Gastroesophageal sphincter (tissue), 4 donors: ENCODE measurements around the gene TDRKH. TPM values are rescaled to one million over a fixed set of nuclear protein-coding genes. Genes with fewer than 3 reads are reported as not detected.
"Not testable (repeated sequence)": the region's sequence is repeated elsewhere in the genome, so short reads cannot be mapped to it uniquely, and the experiment has no call there.

Experiments
- ATAC-seq: fragments of 150-250 bp; one replicate; pipeline ENCODE4 v1.9.1; 2016; ENCODE audit warnings: mild to moderate bottlenecking, moderate library complexity
- H3K27ac ChIP-seq, 4 donors: fragments of 200-600 bp; sonication (generic) in 3 of 4; 1 replicate in 3 of 4; 2 replicates in 1 of 4; pipeline ENCODE4 v1.5.1; 2016 to 2019
- H3K27me3 ChIP-seq: fragments of 200-600 bp; sonication (generic); one replicate; pipeline ENCODE4 v1.5.1; 2019
- H3K36me3 ChIP-seq, 2 donors: fragments of 200-600 bp; sonication (generic); one replicate each; pipeline ENCODE4 v1.5.1; 2019; ENCODE audit warnings: control low read depth in 1 of 2
- H3K4me1 ChIP-seq, 3 donors: fragments of 200-600 bp; sonication (generic); 1 replicate in 2 of 3; 2 replicates in 1 of 3; pipeline ENCODE4 v1.5.1; 2016 to 2019; ENCODE audit warnings: control low read depth in 2 of 3
- H3K4me3 ChIP-seq, 2 donors: fragments of 200-600 bp; sonication (generic); one replicate each; pipeline ENCODE4 v1.5.1; 2019; ENCODE audit warnings: mild to moderate bottlenecking in 1 of 2, moderate library complexity in 1 of 2
- H3K9me3 ChIP-seq, 3 donors: fragments of 200-600 bp; sonication (generic); one replicate each; pipeline ENCODE4 v1.5.1; 2017 to 2019; ENCODE audit warnings: control low read depth in 2 of 3
- EP300 ChIP-seq: sonication (generic); formaldehyde crosslinking; IDR thresholded peaks from one replicate; pipeline ENCODE4 v1.6.1; 2017; ENCODE audit warnings: antibody characterized with exemption, mild to moderate bottlenecking
- POLR2A ChIP-seq, 2 donors: fragments of 450-650 bp; IDR thresholded peaks; one replicate each; pipeline ENCODE4 v1.6.1; 2017; ENCODE audit warnings: antibody characterized with exemption in 2 of 2, mild to moderate bottlenecking in 2 of 2, moderate library complexity in 1 of 2
- POLR2AphosphoS5 ChIP-seq: sonication (generic); formaldehyde crosslinking; IDR thresholded peaks from one replicate; pipeline ENCODE4 v1.6.1; 2017; ENCODE audit warnings: antibody characterized with exemption
- WGBS, 2 donors: methylation state at CpG; one replicate each; pipeline ENCODE4 v1.1.5; 2018; ENCODE audit warnings: low coverage in 1 of 2; 5-methylcytosine and 5-hydroxymethylcytosine counted together
- total RNA-seq, 4 donors: library from RNA; depleted of rRNA; stranded (reverse); fragments of >200 nt; gene quantifications; one replicate each; pipeline ENCODE4 v1.1.0, GENCODE V29; 2016
- TF ChIP-seq, protein P1 (sequence below), 4 experiments: fragments of 200-600 bp in 2 of 4; fragments of 450-650 bp in 2 of 4; sonication (generic) in 1 of 4; IDR thresholded peaks; one replicate each; pipeline ENCODE4 v1.5.1; 2017 to 2019; ENCODE audit warnings: antibody characterized with exemption in 4 of 4, mild to moderate bottlenecking in 2 of 4, moderate library complexity in 2 of 4

The TDRKH gene
- total RNA-seq, 4 donors from 2014 or later, result 4.4 to 10.6 (median 7.9) TPM

- peaks cover 40% of the 10 kb centered on the region for H3K27me3 ChIP-seq
- no peak overlapping the region for H3K4me3 ChIP-seq
- H3K36me3 ChIP-seq, result no peaks in the 10 kb centered on the region
- 73 to 95% methylated on average over 1 to 4 of the region's 5 CpGs for WGBS, 2 donors
- no peak overlapping the region for H3K27ac ChIP-seq
- TF ChIP-seq, protein P1, sequence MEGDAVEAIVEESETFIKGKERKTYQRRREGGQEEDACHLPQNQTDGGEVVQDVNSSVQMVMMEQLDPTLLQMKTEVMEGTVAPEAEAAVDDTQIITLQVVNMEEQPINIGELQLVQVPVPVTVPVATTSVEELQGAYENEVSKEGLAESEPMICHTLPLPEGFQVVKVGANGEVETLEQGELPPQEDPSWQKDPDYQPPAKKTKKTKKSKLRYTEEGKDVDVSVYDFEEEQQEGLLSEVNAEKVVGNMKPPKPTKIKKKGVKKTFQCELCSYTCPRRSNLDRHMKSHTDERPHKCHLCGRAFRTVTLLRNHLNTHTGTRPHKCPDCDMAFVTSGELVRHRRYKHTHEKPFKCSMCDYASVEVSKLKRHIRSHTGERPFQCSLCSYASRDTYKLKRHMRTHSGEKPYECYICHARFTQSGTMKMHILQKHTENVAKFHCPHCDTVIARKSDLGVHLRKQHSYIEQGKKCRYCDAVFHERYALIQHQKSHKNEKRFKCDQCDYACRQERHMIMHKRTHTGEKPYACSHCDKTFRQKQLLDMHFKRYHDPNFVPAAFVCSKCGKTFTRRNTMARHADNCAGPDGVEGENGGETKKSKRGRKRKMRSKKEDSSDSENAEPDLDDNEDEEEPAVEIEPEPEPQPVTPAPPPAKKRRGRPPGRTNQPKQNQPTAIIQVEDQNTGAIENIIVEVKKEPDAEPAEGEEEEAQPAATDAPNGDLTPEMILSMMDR (IDR thresholded peaks at IDR 0.05), result no peak
- TF ChIP-seq EP300, result no peak
- TF ChIP-seq POLR2A (IDR thresholded peaks at IDR 0.05), result no peak
- no peak for TF ChIP-seq POLR2AphosphoS5
- no peaks in the 10 kb centered on the region for H3K4me1 ChIP-seq
- H3K9me3 ChIP-seq, result no peaks in the 10 kb centered on the region
- ATAC-seq, result no peak
Measured at GRCh38 chr1:151798571-151798970, 8.3 kb upstream of the TDRKH start.

DNA sequence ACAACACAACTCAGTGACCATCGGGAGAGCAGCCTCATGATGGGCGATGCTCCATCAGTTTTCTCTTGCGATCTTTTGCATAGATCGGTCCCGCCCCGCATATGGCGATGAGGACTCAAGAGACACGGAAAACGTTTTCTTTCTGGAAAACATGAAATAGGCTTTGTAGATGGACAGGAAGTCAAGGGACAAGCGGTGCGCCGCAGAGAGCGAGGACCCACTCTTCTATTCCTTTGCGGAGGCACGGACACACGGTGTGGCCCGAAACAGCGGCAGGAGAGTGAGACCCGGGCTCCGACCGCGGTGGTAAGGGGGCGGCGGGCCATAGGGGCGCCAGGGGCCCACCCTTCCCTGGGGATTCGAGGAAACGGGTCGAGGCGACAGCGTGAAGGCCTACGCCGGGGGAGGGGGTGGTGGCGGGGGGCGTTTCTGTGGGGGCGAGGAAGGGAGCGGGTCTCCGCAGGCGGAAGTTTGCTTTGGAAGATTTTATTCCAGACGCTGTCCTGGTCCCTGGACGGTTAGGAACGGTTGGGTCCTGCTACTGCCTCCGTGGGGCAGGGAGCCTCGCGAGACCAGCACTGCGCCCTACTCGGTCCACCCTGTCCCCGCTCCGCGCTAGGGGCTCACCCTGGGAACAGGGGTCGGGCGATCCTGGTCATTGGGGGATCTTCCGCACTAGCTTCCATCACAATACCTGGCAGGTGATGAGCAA is 796 bp upstream of the TDRKH start:
- no peak for ATAC-seq
- WGBS, 2 donors, result 0 to 1% methylated on average over 13 of the region's 52 CpGs
- TF ChIP-seq POLR2AphosphoS5 (no peak), POLR2A (IDR thresholded peaks at IDR 0.05) (no peak), EP300 (no peak)
- TF ChIP-seq, protein P1 (IDR thresholded peaks at IDR 0.05), result no peak
- Histone ChIP-seq H3K27ac (peak overlapping the region in 3 of 4 donors; percentile 75 to 82 (median 75)), H3K36me3 (no peaks in the 10 kb centered on the region), H3K4me1 (peaks cover 0 to 22% (median 0%) of the 10 kb centered on the region in 3 donors), H3K4me3 (peak overlapping the region; percentile 65 to 80), H3K9me3 (no peaks in the 10 kb centered on the region), H3K27me3 (no peaks in the 10 kb centered on the region)

- 82 to 85% methylated on average over 2 to 3 of the region's 3 CpGs for WGBS, 2 donors
- Histone ChIP-seq H3K36me3 (peaks cover 0 to 1% of the 10 kb centered on the region in 2 donors), H3K9me3 (no peaks in the 10 kb centered on the region), H3K4me3 (no peak overlapping the region), H3K4me1 (peaks cover 0 to 22% (median 0%) of the 10 kb centered on the region in 3 donors), H3K27ac (no peak overlapping the region), H3K27me3 (no peaks in the 10 kb centered on the region)
- no peak for TF ChIP-seq POLR2A (IDR thresholded peaks at IDR 0.05)
- no peak for TF ChIP-seq POLR2AphosphoS5
- TF ChIP-seq EP300, result no peak
- TF ChIP-seq, protein P1 (IDR thresholded peaks at IDR 0.05), result no peak
- ATAC-seq, result no peak
Measured at GRCh38 chr1:151787689-151788088, 2.6 kb downstream of the TDRKH start.

GRCh38 chr1:151783796-151784195 is 6.5 kb downstream of the TDRKH start:
- Histone ChIP-seq H3K27me3 (no peaks in the 10 kb centered on the region), H3K4me3 (no peak overlapping the region), H3K36me3 (peaks cover 0 to 40% of the 10 kb centered on the region in 2 donors), H3K27ac (no peak overlapping the region), H3K9me3 (no peaks in the 10 kb centered on the region), H3K4me1 (no peaks in the 10 kb centered on the region)
- WGBS, 2 donors, result 50 to 70% methylated on average over 2 of the region's 2 CpGs
- TF ChIP-seq POLR2A (IDR thresholded peaks at IDR 0.05) (no peak), EP300 (no peak)
- TF ChIP-seq, protein P1 (IDR thresholded peaks at IDR 0.05), result no peak
- no peak for ATAC-seq

DNA sequence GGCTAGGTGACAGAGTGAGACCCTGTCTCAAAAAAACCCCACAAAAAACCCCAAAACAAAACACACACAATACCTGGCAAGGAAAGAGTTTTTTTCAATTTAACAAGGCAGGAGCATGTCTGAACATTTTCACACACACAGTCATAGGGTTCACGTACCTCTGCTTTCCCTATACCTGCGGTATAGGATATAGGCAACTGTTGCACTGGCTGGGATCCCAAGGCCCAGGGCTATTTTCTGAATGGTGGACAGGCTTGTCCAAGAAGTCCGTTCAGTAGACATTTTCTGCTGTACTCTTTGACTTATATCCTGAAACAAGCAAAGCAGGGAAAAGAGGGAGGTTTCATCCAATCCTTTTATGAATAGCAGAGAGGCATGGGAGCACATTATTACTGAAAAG is 7.6 kb downstream of the TDRKH start:
- H3K27me3 ChIP-seq, result no peaks in the 10 kb centered on the region
- ATAC-seq, result no peak
- TF ChIP-seq POLR2A (IDR thresholded peaks at IDR 0.05), result no peak
- TF ChIP-seq EP300, result no peak
- TF ChIP-seq, protein P1 (IDR thresholded peaks at IDR 0.05), result no peak
- TF ChIP-seq POLR2AphosphoS5, result no peak
- peaks cover 0 to 51% of the 10 kb centered on the region in 2 donors for H3K36me3 ChIP-seq
- 88 to 95% methylated on average over 2 to 3 of the region's 3 CpGs for WGBS, 2 donors
- H3K27ac ChIP-seq, result no peak overlapping the region
- no peaks in the 10 kb centered on the region for H3K4me1 ChIP-seq
- no peaks in the 10 kb centered on the region for H3K9me3 ChIP-seq
- H3K4me3 ChIP-seq, result no peak overlapping the region

GRCh38 chr1:151782026-151782425 is 8.3 kb downstream of the TDRKH start:
- not testable (repeated sequence) for ATAC-seq, H3K4me1 ChIP-seq, H3K27me3 ChIP-seq, H3K9me3 ChIP-seq, H3K27ac ChIP-seq, H3K4me3 ChIP-seq
- H3K36me3 ChIP-seq, result peaks cover 0 to 58% of the 10 kb centered on the region in 2 donors
- 76 to 80% methylated on average over 1 to 3 of the region's 5 CpGs for WGBS, 2 donors

DNA sequence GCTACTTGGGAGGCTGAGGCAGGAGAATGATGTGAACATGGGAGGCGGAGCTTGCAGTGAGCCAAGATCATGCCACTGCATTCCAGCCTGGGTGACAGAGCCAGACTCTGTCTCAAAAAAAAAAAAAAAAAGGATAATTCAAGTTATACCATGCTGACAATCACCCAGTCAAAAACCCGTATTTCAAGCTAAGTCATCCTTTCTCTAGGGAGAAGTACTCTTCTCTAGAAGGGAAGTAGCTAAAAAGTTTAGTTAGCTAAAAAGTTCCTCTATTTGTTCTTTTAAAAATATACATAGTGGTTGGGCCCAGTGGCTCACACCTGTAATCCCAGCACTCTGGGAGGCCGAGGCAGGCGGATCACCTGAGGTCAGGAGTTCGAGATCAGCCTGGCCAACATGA is 9.6 kb downstream of the TDRKH start:
- H3K9me3 ChIP-seq, H3K4me1 ChIP-seq, ATAC-seq, H3K27ac ChIP-seq, H3K27me3 ChIP-seq, H3K4me3 ChIP-seq: not testable (repeated sequence)
- WGBS, 2 donors, result 86% methylated on average over 5 of the region's 5 CpGs; no CpG with 5 or more reads in 1 of the 2 donors
- H3K36me3 ChIP-seq, result peaks cover 0 to 71% of the 10 kb centered on the region in 2 donors
